ENCODE results near the gene ACACA.

DNA sequence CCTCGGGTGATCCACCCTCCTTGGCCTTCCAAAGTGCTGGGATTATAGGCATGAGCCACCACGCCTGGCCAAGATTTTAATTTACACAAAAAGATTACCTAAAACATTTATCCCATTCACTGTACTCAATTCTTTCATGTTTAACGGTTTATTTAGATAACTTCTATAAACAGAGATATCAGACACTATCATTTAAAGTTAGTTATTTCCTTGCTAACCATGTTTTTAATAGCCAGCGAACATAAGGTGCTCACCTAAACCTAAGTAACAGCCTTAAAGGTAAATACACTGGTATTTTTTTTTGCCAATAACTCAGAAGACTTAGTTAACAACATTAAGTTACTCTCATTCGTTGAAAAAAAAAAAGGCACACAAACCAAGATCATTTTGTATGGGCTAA, 112.9 kb downstream of the ACACA start:
- TF ChIP-seq POLR2A (IDR thresholded peaks at IDR 0.05): no peak
- TF ChIP-seq, protein P1, sequence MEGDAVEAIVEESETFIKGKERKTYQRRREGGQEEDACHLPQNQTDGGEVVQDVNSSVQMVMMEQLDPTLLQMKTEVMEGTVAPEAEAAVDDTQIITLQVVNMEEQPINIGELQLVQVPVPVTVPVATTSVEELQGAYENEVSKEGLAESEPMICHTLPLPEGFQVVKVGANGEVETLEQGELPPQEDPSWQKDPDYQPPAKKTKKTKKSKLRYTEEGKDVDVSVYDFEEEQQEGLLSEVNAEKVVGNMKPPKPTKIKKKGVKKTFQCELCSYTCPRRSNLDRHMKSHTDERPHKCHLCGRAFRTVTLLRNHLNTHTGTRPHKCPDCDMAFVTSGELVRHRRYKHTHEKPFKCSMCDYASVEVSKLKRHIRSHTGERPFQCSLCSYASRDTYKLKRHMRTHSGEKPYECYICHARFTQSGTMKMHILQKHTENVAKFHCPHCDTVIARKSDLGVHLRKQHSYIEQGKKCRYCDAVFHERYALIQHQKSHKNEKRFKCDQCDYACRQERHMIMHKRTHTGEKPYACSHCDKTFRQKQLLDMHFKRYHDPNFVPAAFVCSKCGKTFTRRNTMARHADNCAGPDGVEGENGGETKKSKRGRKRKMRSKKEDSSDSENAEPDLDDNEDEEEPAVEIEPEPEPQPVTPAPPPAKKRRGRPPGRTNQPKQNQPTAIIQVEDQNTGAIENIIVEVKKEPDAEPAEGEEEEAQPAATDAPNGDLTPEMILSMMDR (IDR thresholded peaks at IDR 0.05): no peak
- TF ChIP-seq EP300 (IDR thresholded peaks at IDR 0.05): no peak

Data from ovary (tissue), 3 donors.